Retinal pigment epithelial cell (primary cell): ENCODE data around the gene TARS1.

Experiments used
- DNase-seq: peaks from one replicate; pipeline ENCODE4 v3.0.0-alpha.2; 2010; ENCODE audit warnings: low read depth
- H3K4me3 ChIP-seq: 2 replicates; pipeline ENCODE4 v1.5.1; 2011; ENCODE audit warnings: mild to moderate bottlenecking, low read length, control low read depth, moderate library complexity
- TF ChIP-seq, protein P1 (sequence below): conservative IDR thresholded peaks from 2 replicates; pipeline ENCODE4 v1.5.1; 2011; ENCODE audit warnings: low read depth, low read length, control low read depth, inconsistent platforms

Gene TARS1

DNA sequence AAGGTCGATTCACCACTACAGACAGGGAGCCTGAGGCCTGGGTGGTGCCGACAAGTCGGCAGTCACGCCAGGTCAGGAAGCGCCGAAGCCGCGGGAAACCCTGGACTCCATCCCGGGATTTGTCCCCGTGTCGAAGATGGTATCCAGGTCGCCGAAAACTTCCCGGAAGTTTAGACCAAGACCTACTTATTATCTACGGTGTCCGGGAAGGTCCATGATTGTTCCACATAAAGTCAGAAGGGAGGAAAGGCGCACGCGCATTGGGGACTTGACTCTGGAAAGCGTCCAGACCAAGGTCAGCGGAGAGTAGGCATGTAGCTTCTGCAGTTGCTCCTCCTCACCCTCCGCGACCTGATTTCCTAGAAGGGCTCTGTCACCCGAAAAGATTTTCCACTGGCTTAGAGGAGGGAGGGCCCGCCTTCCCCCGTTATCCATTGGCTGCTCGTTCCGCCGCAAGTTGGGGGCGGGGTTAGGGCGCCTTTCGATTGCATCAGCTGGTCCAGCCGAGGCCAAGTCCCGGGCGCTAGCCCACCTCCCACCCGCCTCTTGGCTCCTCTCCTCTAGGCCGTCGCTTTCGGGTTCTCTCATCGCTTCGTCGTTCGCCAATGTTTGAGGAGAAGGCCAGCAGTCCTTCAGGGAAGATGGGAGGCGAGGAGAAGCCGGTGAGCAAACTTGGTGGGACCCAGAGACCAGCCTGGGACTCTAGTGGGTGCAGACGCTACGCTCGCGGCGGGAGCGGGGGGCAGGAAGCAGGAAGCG is at the start of gene TARS1:
Gene TARS1 (plus strand): TSS at position 484 of the 759 bp plus-strand sequence. CDS start 122 bp downstream, at position 606.
- H3K4me3 ChIP-seq, result peak within 1 kb of the TSS; percentile 90
- TF ChIP-seq, protein P1, sequence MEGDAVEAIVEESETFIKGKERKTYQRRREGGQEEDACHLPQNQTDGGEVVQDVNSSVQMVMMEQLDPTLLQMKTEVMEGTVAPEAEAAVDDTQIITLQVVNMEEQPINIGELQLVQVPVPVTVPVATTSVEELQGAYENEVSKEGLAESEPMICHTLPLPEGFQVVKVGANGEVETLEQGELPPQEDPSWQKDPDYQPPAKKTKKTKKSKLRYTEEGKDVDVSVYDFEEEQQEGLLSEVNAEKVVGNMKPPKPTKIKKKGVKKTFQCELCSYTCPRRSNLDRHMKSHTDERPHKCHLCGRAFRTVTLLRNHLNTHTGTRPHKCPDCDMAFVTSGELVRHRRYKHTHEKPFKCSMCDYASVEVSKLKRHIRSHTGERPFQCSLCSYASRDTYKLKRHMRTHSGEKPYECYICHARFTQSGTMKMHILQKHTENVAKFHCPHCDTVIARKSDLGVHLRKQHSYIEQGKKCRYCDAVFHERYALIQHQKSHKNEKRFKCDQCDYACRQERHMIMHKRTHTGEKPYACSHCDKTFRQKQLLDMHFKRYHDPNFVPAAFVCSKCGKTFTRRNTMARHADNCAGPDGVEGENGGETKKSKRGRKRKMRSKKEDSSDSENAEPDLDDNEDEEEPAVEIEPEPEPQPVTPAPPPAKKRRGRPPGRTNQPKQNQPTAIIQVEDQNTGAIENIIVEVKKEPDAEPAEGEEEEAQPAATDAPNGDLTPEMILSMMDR, result no peak
- DNase-seq, result peak; percentile 100

- DNase-seq, result no peak
- H3K4me3 ChIP-seq, result no peak overlapping the region
- TF ChIP-seq, protein P1, result no peak
These were observed 42.3 kb upstream of the TARS1 start for GRCh38 chr5:33398501-33398900.

- no peak for DNase-seq
- TF ChIP-seq, protein P1, result no peak
- H3K4me3 ChIP-seq, result no peak overlapping the region
These were observed 40.1 kb upstream of the TARS1 start for GRCh38 chr5:33400675-33401074.

- peak; percentile 83 for DNase-seq
- H3K4me3 ChIP-seq, result no peak overlapping the region
- TF ChIP-seq, protein P1, result no peak
These were observed 39.0 kb upstream of the TARS1 start for GRCh38 chr5:33401482-33402390.

GRCh38 chr5:33403187-33403586 is 37.6 kb upstream of the TARS1 start:
- TF ChIP-seq, protein P1, result no peak
- H3K4me3 ChIP-seq, result no peak overlapping the region
- no peak for DNase-seq

GRCh38 chr5:33408816-33409215 is 31.9 kb upstream of the TARS1 start:
- TF ChIP-seq, protein P1, result no peak
- no peak overlapping the region for H3K4me3 ChIP-seq
- DNase-seq, result no peak
